ENCODE measurements around the gene FNDC3B.

The FNDC3B gene

GRCh38 chr3:172046268-172046915 is 7.0 kb downstream of the FNDC3B start:
- H3K27ac ChIP-seq, result no peak overlapping the region

DNA sequence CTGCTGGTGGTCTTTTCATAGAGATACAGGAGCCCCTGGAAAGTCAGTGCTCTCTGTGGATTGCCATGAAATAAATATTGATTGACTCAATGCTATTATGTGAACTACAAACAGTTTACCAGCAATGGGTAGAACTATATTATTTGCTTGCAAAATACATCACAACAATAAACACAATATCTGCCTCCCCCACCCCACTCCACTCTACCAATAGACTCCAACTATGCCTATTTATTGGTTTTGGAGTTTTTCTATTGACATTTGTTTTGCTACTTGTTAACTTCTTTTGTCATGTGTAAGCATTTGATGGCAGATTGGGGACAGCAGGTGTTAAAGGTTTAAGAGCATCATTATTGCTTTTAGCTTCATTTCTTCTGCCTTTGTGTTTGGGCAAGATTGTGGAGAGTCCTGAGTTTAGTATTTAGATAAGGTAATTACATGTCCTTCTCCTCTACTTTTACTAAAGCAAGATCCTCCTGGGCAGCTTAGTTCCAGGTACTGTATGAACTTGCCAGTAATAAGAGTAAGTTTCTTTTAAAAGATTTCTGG is 8.3 kb downstream of the FNDC3B start:
- DNase-seq (ENCODE audit: low spot score), result no peak
- Histone ChIP-seq H3K27ac (no peak overlapping the region), H3K4me3 (no peak overlapping the region)
- no peak for TF ChIP-seq CTCF (IDR thresholded peaks at IDR 0.05)

More at GRCh38 chr3:172046268-172046915, 7.0 kb downstream of the FNDC3B start:
- no peak overlapping the region for H3K4me3 ChIP-seq
- TF ChIP-seq CTCF (IDR thresholded peaks at IDR 0.05), result no peak
- no peak for DNase-seq (ENCODE audit: low spot score)

GRCh38 chr3:172048599-172048998 is 9.2 kb downstream of the FNDC3B start:
- TF ChIP-seq CTCF (IDR thresholded peaks at IDR 0.05), result no peak

DNA sequence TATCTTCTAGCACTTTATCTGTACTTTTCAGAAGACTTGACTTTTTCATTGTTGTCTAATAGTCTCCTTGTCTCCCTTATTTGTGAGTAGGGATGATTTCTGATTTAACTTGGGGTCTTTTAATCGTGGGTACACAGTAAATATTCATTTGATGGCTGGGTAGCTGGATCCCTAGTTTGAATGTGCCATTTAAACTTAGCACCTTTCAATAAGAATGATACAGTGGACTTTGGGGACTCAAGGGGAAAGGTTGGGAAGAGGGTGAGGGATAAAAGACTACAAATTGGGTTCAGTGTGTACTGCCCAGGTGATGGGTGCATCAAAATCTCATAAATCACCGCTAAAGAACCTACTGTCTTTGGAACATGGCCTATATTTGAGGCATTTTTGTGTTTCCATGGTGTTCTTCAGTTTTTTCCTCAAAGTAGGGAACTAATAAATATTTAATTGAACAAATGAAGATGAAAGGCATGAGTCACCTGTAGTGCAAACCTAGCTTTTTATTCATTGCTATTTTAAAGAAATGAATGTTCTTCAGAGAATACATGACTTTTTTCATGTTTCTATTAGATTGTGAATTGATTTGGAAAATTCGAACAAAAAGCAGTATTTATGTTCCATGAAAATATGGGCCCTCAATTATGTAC is 12.1 kb downstream of the FNDC3B start:
- no peak overlapping the region for H3K27ac ChIP-seq
- TF ChIP-seq CTCF (IDR thresholded peaks at IDR 0.05), result no peak
- DNase-seq (ENCODE audit: low spot score), result no peak

More at GRCh38 chr3:172048599-172048998, 9.2 kb downstream of the FNDC3B start:
- Histone ChIP-seq H3K4me3 (no peak overlapping the region), H3K27ac (no peak overlapping the region)
- no peak for DNase-seq (ENCODE audit: low spot score)

DNA sequence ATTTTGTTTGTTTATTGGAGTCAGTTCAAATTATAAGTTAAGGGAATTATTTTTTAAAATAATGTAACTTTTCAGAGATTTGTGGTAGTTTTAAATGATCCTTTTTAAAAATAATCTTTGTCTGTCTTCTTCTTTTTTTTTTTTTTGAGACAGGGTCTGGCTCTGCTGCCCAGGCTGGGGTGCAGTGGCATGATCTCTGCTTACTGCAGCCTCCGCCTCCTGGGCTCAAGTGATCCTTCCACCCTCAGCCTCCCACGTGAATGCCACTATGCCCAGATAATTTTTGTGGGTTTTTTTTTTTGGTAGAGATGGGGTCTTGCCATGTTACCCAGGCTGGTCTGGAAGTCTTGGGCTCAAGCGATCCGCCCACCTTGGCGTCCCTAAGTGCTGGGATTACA is 12.6 kb downstream of the FNDC3B start:
- no peak for TF ChIP-seq CTCF (IDR thresholded peaks at IDR 0.05)
- no peak for DNase-seq (ENCODE audit: low spot score)
- no peak overlapping the region for H3K27ac ChIP-seq
- no peak overlapping the region for H3K4me3 ChIP-seq

More for the DNA sequence above, 12.1 kb downstream of the FNDC3B start:
- H3K4me3 ChIP-seq, result no peak overlapping the region

DNA sequence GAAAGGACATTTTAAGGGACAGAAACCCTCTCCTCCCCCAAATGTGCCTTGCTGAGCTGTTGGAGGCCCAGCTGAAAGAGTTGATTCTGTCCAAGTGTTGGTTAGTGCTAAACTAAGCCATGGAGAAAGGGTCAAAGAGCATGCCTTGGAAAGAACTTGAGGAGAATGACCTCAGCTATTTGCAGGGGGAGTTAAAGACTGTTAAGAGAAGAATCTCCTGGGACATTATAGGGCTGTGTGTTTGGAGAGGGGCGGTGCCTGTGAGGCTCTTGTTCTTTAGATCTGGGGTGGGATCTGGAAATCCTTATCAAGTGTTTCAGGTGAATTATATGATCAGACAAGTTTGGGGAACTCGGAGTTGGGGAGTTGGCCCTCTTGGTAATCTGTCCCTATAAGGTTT is 13.0 kb downstream of the FNDC3B start:
- DNase-seq (ENCODE audit: low spot score), result no peak
- Histone ChIP-seq H3K4me3 (no peak overlapping the region), H3K27ac (no peak overlapping the region)
- TF ChIP-seq CTCF (IDR thresholded peaks at IDR 0.05), result no peak

Measured in coronary artery (tissue), 2 donors.